IMR-90 (cell line): ENCODE data around the gene NCOA3. TPM values are rescaled to one million over a fixed set of nuclear protein-coding genes. Genes with fewer than 3 reads are reported as not detected.

Experiments
- ATAC-seq: fragments of 200-7000 bp; cut with Tn5 transposase; 2 replicates; pipeline ENCODE4 v1.9.1; 2020; ENCODE audit warnings: low read depth, mild to moderate bottlenecking, moderate library complexity
- BruUV-seq: library from RNA; stranded (reverse); fragments of 400-500 nt; replicated peaks from 2 replicates; lab custom pipeline; 2021; lab: Mats Ljungman, UMichigan
- CTCF ChIA-PET: fragments of 300-600 bp; formaldehyde crosslinking; extraction: SDS; loops from one replicate; lab custom pipeline; 2021; ENCODE audit warnings: antibody characterized with exemption; lab: Yijun Ruan, JAX
- POLR2A ChIA-PET: fragments of 300-600 bp; sonication (Branson Sonifier 250); formaldehyde crosslinking; loops from one replicate; lab custom pipeline; 2022; ENCODE audit warnings: antibody characterized with exemption; ENCODE audit not compliant: unreplicated experiment; lab: Charles Lee
- DNase-seq: peaks from one replicate; pipeline ENCODE4 v3.0.0; 2013
- H2AFZ ChIP-seq: replicated peaks from 2 replicates; pipeline ENCODE3; 2013; ENCODE audit warnings: low read length, mild to moderate bottlenecking; ENCODE audit not compliant: poor library complexity
- H2AK5ac ChIP-seq: 2 replicates; pipeline ENCODE4 v1.6.1; 2013; ENCODE audit warnings: low read depth, low read length, inconsistent platforms
- H2AK9ac ChIP-seq: replicated peaks from 2 replicates; pipeline ENCODE3; 2013; ENCODE audit warnings: mild to moderate bottlenecking, low read depth, low read length, moderate library complexity; ENCODE audit not compliant: poor library complexity
- H2BK120ac ChIP-seq: 2 replicates; pipeline ENCODE4 v1.6.1; 2013; ENCODE audit warnings: low read depth, low read length, inconsistent platforms
- H2BK15ac ChIP-seq: 3 replicates; pipeline ENCODE4 v1.6.1; 2013; ENCODE audit warnings: low read depth, low read length, inconsistent platforms
- H2BK20ac ChIP-seq: 2 replicates; pipeline ENCODE4 v1.6.1; 2013; ENCODE audit warnings: low read depth, mild to moderate bottlenecking, inconsistent platforms, low read length, moderate library complexity
- H2BK5ac ChIP-seq: 2 replicates; pipeline ENCODE4 v1.6.1; 2013; ENCODE audit warnings: mild to moderate bottlenecking, low read depth, low read length, inconsistent platforms; ENCODE audit not compliant: poor library complexity, severe bottlenecking
- H3K14ac ChIP-seq: replicated peaks from 2 replicates; pipeline ENCODE4 v1.6.1; 2013; ENCODE audit warnings: low read depth, low read length, inconsistent platforms
- H3K18ac ChIP-seq: 2 replicates; pipeline ENCODE4 v1.6.1; 2013; ENCODE audit warnings: low read depth, low read length, control low read depth
- H3K23ac ChIP-seq: 2 replicates; pipeline ENCODE4 v1.6.1; 2013; ENCODE audit warnings: low read depth, low read length, inconsistent platforms
- H3K27ac ChIP-seq: 2 replicates; pipeline ENCODE4 v1.5.1; 2013; ENCODE audit warnings: mild to moderate bottlenecking, control low read depth, low read length; ENCODE audit not compliant: insufficient read depth
- H3K27me3 ChIP-seq: 2 replicates; pipeline ENCODE4 v1.6.1; 2013; ENCODE audit warnings: low read length; ENCODE audit not compliant: control insufficient read depth, insufficient read depth
- H3K36me3 ChIP-seq: 2 replicates; pipeline ENCODE4 v1.6.1; 2013; ENCODE audit warnings: low read length, mixed read lengths; ENCODE audit not compliant: control insufficient read depth, insufficient read depth
- H3K4ac ChIP-seq: 2 replicates; pipeline ENCODE4 v1.6.1; 2013; ENCODE audit warnings: low read depth, low read length, inconsistent platforms
- H3K4me1 ChIP-seq: 2 replicates; pipeline ENCODE4 v1.6.1; 2013; ENCODE audit warnings: low read length, mixed read lengths; ENCODE audit not compliant: control insufficient read depth, insufficient read depth
- H3K4me2 ChIP-seq: 2 replicates; pipeline ENCODE4 v1.6.1; 2013; ENCODE audit warnings: low read depth, mild to moderate bottlenecking, control low read depth, low read length, moderate library complexity
- H3K4me3 ChIP-seq: 2 replicates; pipeline ENCODE4 v1.5.1; 2013; ENCODE audit warnings: low read depth, mild to moderate bottlenecking, control low read depth, low read length, moderate library complexity; ENCODE audit not compliant: insufficient read depth
- H3K56ac ChIP-seq: 2 replicates; pipeline ENCODE4 v1.6.1; 2013; ENCODE audit warnings: low read length, inconsistent platforms; ENCODE audit not compliant: insufficient read depth; ENCODE audit errors: extremely low read depth
- H3K79me1 ChIP-seq, 2 experiments: 2 replicates each; pipeline ENCODE4 v1.6.1; 2013; ENCODE audit warnings: low read length in 2 of 2, inconsistent platforms in 1 of 2, low read depth in 1 of 2
- H3K9ac ChIP-seq: 2 replicates; pipeline ENCODE4 v1.6.1; 2013; ENCODE audit warnings: low read depth, low read length, control low read depth
- H3K9me1 ChIP-seq: 2 replicates; pipeline ENCODE4 v1.6.1; 2013; ENCODE audit warnings: low read length, inconsistent platforms; ENCODE audit not compliant: insufficient read depth
- H3K9me3 ChIP-seq: 2 replicates; pipeline ENCODE4 v1.6.1; 2013; ENCODE audit warnings: low read length; ENCODE audit not compliant: control insufficient read depth, insufficient read depth
- H4K20me1 ChIP-seq: 2 replicates; pipeline ENCODE4 v1.6.1; 2013; ENCODE audit warnings: low read length, inconsistent platforms; ENCODE audit not compliant: insufficient read depth
- H4K5ac ChIP-seq: 2 replicates; pipeline ENCODE4 v1.6.1; 2013; ENCODE audit warnings: mild to moderate bottlenecking, low read depth, low read length, control low read depth
- H4K8ac ChIP-seq, 2 experiments: 2 replicates each; pipeline ENCODE4 v1.6.1; 2013; ENCODE audit warnings: low read depth in 2 of 2, low read length in 2 of 2, control low read depth in 1 of 2, inconsistent platforms in 1 of 2
- H4K91ac ChIP-seq: 2 replicates; pipeline ENCODE4 v1.6.1; 2013; ENCODE audit warnings: low read depth, low read length, inconsistent platforms; ENCODE audit not compliant: insufficient read depth
- CEBPB ChIP-seq: IDR thresholded peaks from 2 replicates; pipeline ENCODE4 v1.6.1; 2012; ENCODE audit warnings: low read depth, low read length, improper control_type of control experiment
- ELK1 ChIP-seq: fragments of 150-350 bp; IDR thresholded peaks from 2 replicates; pipeline ENCODE4 v1.6.1; 2016; ENCODE audit warnings: low read depth, mild to moderate bottlenecking, low read length, moderate library complexity, borderline replicate concordance
- MAFK ChIP-seq: IDR thresholded peaks from 2 replicates; pipeline ENCODE4 v1.6.1; 2012; ENCODE audit warnings: low read depth, low read length, improper control_type of control experiment
- MAZ ChIP-seq: IDR thresholded peaks from 2 replicates; pipeline ENCODE4 v1.6.1; 2012; ENCODE audit warnings: low read depth, mild to moderate bottlenecking, low read length, improper control_type of control experiment, moderate library complexity, borderline replicate concordance
- MXI1 ChIP-seq: IDR thresholded peaks from 2 replicates; pipeline ENCODE4 v1.6.1; 2012; ENCODE audit warnings: low read depth, mild to moderate bottlenecking, low read length, moderate library complexity, borderline replicate concordance
- NFE2L2 ChIP-seq: fragments of 150-350 bp; IDR thresholded peaks from 2 replicates; pipeline ENCODE4 v1.6.1; 2016; ENCODE audit warnings: low read depth, mild to moderate bottlenecking, low read length
- RAD21 ChIP-seq: IDR thresholded peaks from 2 replicates; pipeline ENCODE4 v1.6.1; 2012; ENCODE audit warnings: low read length, improper control_type of control experiment
- RCOR1 ChIP-seq: IDR thresholded peaks from 2 replicates; pipeline ENCODE4 v1.6.1; 2012; ENCODE audit warnings: mild to moderate bottlenecking, low read length, improper control_type of control experiment; ENCODE audit not compliant: insufficient replicate concordance
- RFX5 ChIP-seq: IDR thresholded peaks from 2 replicates; pipeline ENCODE4 v1.8.0; 2012; ENCODE audit warnings: low read depth, mild to moderate bottlenecking, low read length, moderate library complexity
- WGBS, 2 experiments: methylation state at CpG; one replicate each; pipeline versions ENCODE4 v1.1.5 to v1.1.7; 2013; ENCODE audit warnings: missing lambda C conversion rate in 2 of 2; ENCODE audit not compliant: insufficient read length in 1 of 2; ENCODE audit errors: extremely low coverage in 2 of 2; 5-methylcytosine and 5-hydroxymethylcytosine counted together
- dilution Hi-C: fragments of 300-500 bp; cut with HindIII; formaldehyde crosslinking; loops from one replicate; pipeline ENCODE4 v1.14.3; 2018; ENCODE audit warnings: low sequenced_read_pairs; ENCODE audit not compliant: unreplicated experiment
- in situ Hi-C: fragments of 300-500 bp; cut with MboI; formaldehyde crosslinking; loops from 3 replicates; pipeline ENCODE4 v1.14.3; 2019; ENCODE audit warnings: low sequenced_read_pairs, inconsistent platforms, mixed read lengths
- intact Hi-C: fragments of 100-400 bp; cut with micrococcal nuclease; formaldehyde crosslinking; loops from 2 replicates; pipeline ENCODE4 v1.10.0; 2022
- polyA plus RNA-seq, 3 experiments: library from polyadenylated mRNA; depleted of rRNA; stranded (reverse); fragments of >200 nt; gene quantifications; 2 replicates each; pipeline ENCODE4 v1.2.3, GENCODE V29; 2012; ENCODE audit warnings: low replicate concordance in 1 of 3
- total RNA-seq: library from RNA; depleted of rRNA; stranded (reverse); fragments of >200 nt; gene quantifications from 2 replicates; pipeline ENCODE4 v1.2.3, GENCODE V29; 2012
- TF ChIP-seq, protein P1 (sequence below): fragments of 150-350 bp; IDR thresholded peaks from 2 replicates; pipeline ENCODE4 v1.6.1; 2017; ENCODE audit warnings: mild to moderate bottlenecking, antibody characterized with exemption, low read length, low read depth

The NCOA3 gene
- total and polyA plus RNA-seq, 2 of the 4 experiments (the other 2 are of a cell fraction), result 8.8 to 29.0 TPM

DNA sequence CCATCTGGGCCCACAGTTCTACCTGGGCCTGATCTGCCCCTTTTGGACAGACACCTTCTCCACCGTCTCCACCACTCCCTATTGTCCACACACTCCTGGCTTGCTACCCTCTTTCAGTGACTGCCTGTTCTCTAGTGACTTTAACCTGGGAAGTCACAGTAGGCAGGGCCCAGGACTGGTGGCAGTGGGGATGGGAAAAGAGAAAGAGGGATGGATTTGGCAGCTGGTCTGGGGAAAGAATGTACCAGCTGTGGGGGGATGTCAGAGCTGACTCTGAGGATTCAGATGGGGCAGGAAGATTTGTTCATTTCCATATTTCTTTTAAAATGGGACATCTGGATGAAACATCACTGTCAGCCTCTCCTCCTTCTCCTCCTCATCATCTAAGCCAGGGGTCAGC is 198.1 kb downstream of the NCOA3 start:
- Histone ChIP-seq H3K4me2 (no peak overlapping the region), H3K9ac (no peak overlapping the region)

More for the DNA sequence above, 198.1 kb downstream of the NCOA3 start:
- no peak overlapping the region for H2BK15ac ChIP-seq
- ATAC-seq (no peak), DNase-seq (no peak)
- H2AFZ ChIP-seq, result no peak overlapping the region
- no peak overlapping the region for H2BK5ac ChIP-seq
- no peaks in the 10 kb centered on the region for H3K9me3 ChIP-seq
- TF ChIP-seq RCOR1 (no peak), MXI1 (no peak), ELK1 (no peak), CEBPB (no peak), MAZ (no peak), RAD21 (no peak), MAFK (no peak), RFX5 (no peak), NFE2L2 (no peak)
- TF ChIP-seq, protein P1, sequence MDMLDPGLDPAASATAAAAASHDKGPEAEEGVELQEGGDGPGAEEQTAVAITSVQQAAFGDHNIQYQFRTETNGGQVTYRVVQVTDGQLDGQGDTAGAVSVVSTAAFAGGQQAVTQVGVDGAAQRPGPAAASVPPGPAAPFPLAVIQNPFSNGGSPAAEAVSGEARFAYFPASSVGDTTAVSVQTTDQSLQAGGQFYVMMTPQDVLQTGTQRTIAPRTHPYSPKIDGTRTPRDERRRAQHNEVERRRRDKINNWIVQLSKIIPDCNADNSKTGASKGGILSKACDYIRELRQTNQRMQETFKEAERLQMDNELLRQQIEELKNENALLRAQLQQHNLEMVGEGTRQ, result no peak
- no peak overlapping the region for H2AK5ac ChIP-seq
- in situ Hi-C loops, result no loop called here
- H3K27ac ChIP-seq, result no peak overlapping the region
- H4K5ac ChIP-seq, result no peak overlapping the region
- no peak overlapping the region for H2AK9ac ChIP-seq
- no peak overlapping the region for H3K56ac ChIP-seq
- POLR2A ChIA-PET, result no interaction called here
- H4K91ac ChIP-seq, result no peak overlapping the region
- no peak overlapping the region for H3K14ac ChIP-seq
- H3K4ac ChIP-seq, result no peak overlapping the region
- H3K36me3 ChIP-seq, result no peaks in the 10 kb centered on the region
- H3K27me3 ChIP-seq, result no peaks in the 10 kb centered on the region
- dilution Hi-C loops, result no loop called here
- no peak overlapping the region for H2BK120ac ChIP-seq
- no peak overlapping the region for H2BK20ac ChIP-seq
- no peak overlapping the region for H3K4me3 ChIP-seq
- WGBS, 2 experiments, result no CpG with 5 or more reads among the region's 1 CpG
- no peak overlapping the region for H3K23ac ChIP-seq
- no peaks in the 10 kb centered on the region for H3K79me1 ChIP-seq
- intact Hi-C loops, result no loop called here
- H3K18ac ChIP-seq, result no peak overlapping the region
- H4K20me1 ChIP-seq, result no peaks in the 10 kb centered on the region
- no peaks in the 10 kb centered on the region; the same call in 1 of the 2 replicates for H3K4me1 ChIP-seq
- CTCF ChIA-PET, result no interaction called here
- no peak overlapping the region for H4K8ac ChIP-seq
- BruUV-seq, result no TSS peak
- H3K9me1 ChIP-seq, result no peaks in the 10 kb centered on the region
